Measurements from ENCODE around the gene SH3BGRL. TPM values are rescaled to one million over a fixed set of nuclear protein-coding genes. Genes with fewer than 3 reads are reported as not detected.

The SH3BGRL gene
- total RNA-seq, 1 experiment from 2014 or later = 54.4 TPM

- Histone ChIP-seq H3K36me3 (ENCODE audit: insufficient read depth, low read length, poor library complexity, severe bottlenecking) (no peaks in the 10 kb centered on the region), H3K4me3 (ENCODE audit: low read depth, low read length, poor library complexity, severe bottlenecking) (no peak overlapping the region), H3K27me3 (replicated peaks; ENCODE audit: insufficient read depth, low read depth, low read length, poor library complexity) (no peaks in the 10 kb centered on the region), H3K27ac (ENCODE audit: low read depth, low read length, poor library complexity, severe bottlenecking) (no peak overlapping the region), H3K9me3 (ENCODE audit: low read depth, low read length, poor library complexity, severe bottlenecking) (peaks cover 14% of the 10 kb centered on the region), H3K4me1 (ENCODE audit: insufficient read depth, low read length, poor library complexity, severe bottlenecking) (no peaks in the 10 kb centered on the region)
- no TSS peak for BruUV-seq (replicated peaks)
- no peak for DNase-seq (ENCODE audit: low spot score)
- TF ChIP-seq CTCF (conservative IDR thresholded peaks at IDR 0.05; ENCODE audit: low read depth, low read length) = no peak
- no peak for TF ChIP-seq EZH2 (IDR thresholded peaks at IDR 0.05; ENCODE audit: borderline replicate concordance, low read depth, low read length, poor library complexity, severe bottlenecking)
- ChIA-PET POLR2A (ENCODE audit: low non-redundant PET) (no interaction called here), CTCF (no interaction called here)
- intact Hi-C loops (cut with micrococcal nuclease; ENCODE audit: unreplicated experiment) = no loop called here
Observed at GRCh38 chrX:81294101-81294500, 92.2 kb downstream of the SH3BGRL start.

- Histone ChIP-seq H3K4me3 (ENCODE audit: low read depth, low read length, poor library complexity, severe bottlenecking) (no peak overlapping the region), H3K4me1 (ENCODE audit: insufficient read depth, low read length, poor library complexity, severe bottlenecking) (no peaks in the 10 kb centered on the region), H3K27ac (ENCODE audit: low read depth, low read length, poor library complexity, severe bottlenecking) (no peak overlapping the region), H3K9me3 (ENCODE audit: low read depth, low read length, poor library complexity, severe bottlenecking) (no peaks in the 10 kb centered on the region), H3K36me3 (ENCODE audit: insufficient read depth, low read length, poor library complexity, severe bottlenecking) (no peaks in the 10 kb centered on the region), H3K27me3 (replicated peaks; ENCODE audit: insufficient read depth, low read depth, low read length, poor library complexity) (no peaks in the 10 kb centered on the region)
- no peak for DNase-seq (ENCODE audit: low spot score)
- no TSS peak for BruUV-seq (replicated peaks)
- intact Hi-C loops (cut with micrococcal nuclease; ENCODE audit: unreplicated experiment) = no loop called here
- TF ChIP-seq CTCF (conservative IDR thresholded peaks at IDR 0.05; ENCODE audit: low read depth, low read length) (no peak), EZH2 (IDR thresholded peaks at IDR 0.05; ENCODE audit: borderline replicate concordance, low read depth, low read length, poor library complexity, severe bottlenecking) (no peak)
- CTCF ChIA-PET = no interaction called here
- POLR2A ChIA-PET (ENCODE audit: low non-redundant PET) = no interaction called here
Observed at GRCh38 chrX:81301877-81302276, 100.0 kb downstream of the SH3BGRL start.

- Histone ChIP-seq H3K27me3 (replicated peaks; ENCODE audit: insufficient read depth, low read depth, low read length, poor library complexity) (no peaks in the 10 kb centered on the region), H3K4me1 (ENCODE audit: insufficient read depth, low read length, poor library complexity, severe bottlenecking) (no peaks in the 10 kb centered on the region), H3K9me3 (ENCODE audit: low read depth, low read length, poor library complexity, severe bottlenecking) (no peaks in the 10 kb centered on the region), H3K4me3 (ENCODE audit: low read depth, low read length, poor library complexity, severe bottlenecking) (no peak overlapping the region), H3K27ac (ENCODE audit: low read depth, low read length, poor library complexity, severe bottlenecking) (no peak overlapping the region), H3K36me3 (ENCODE audit: insufficient read depth, low read length, poor library complexity, severe bottlenecking) (no peaks in the 10 kb centered on the region)
- intact Hi-C loops (cut with micrococcal nuclease; ENCODE audit: unreplicated experiment) = no loop called here
- POLR2A ChIA-PET (ENCODE audit: low non-redundant PET) = no interaction called here
- DNase-seq (ENCODE audit: low spot score) = no peak
- TF ChIP-seq EZH2 (IDR thresholded peaks at IDR 0.05; ENCODE audit: borderline replicate concordance, low read depth, low read length, poor library complexity, severe bottlenecking) (no peak), CTCF (conservative IDR thresholded peaks at IDR 0.05; ENCODE audit: low read depth, low read length) (no peak)
- no TSS peak for BruUV-seq (replicated peaks)
- CTCF ChIA-PET = no interaction called here
Observed at GRCh38 chrX:81304563-81304962, 102.7 kb downstream of the SH3BGRL start.

Measured in A673 (cell line).